Measurements from ENCODE around the gene POLL. TPM values are rescaled to one million over a fixed set of nuclear protein-coding genes. Genes with fewer than 3 reads are reported as not detected.

The POLL gene
- total RNA-seq, 1 experiment from 2014 or later = 36.1 TPM

GRCh38 chr10:101565370-101565900, 22.6 kb downstream of the POLL start:
- Histone ChIP-seq H3K4me1 (ENCODE audit: control insufficient read depth, insufficient read depth, low read length) (no peaks in the 10 kb centered on the region; the same call in 1 of the 2 replicates), H3K9me3 (ENCODE audit: control insufficient read depth, insufficient read depth, low read depth, low read length) (no peaks in the 10 kb centered on the region), H3K27me3 (ENCODE audit: control insufficient read depth, insufficient read depth, low read length) (peaks cover 7% of the 10 kb centered on the region), H3K4me3 (ENCODE audit: low read depth in 2 of 2, low read length in 2 of 2) (no peak overlapping the region), H3K27ac (ENCODE audit: low read length) (no peak overlapping the region), H3K36me3 (ENCODE audit: control insufficient read depth, insufficient read depth, low read length) (no peaks in the 10 kb centered on the region)
- TF ChIP-seq TCF7L2 (IDR thresholded peaks at IDR 0.05; ENCODE audit: low read depth, low read length) = no peak
- no peak for TF ChIP-seq CTCF (IDR thresholded peaks at IDR 0.05)
- TF ChIP-seq POLR2AphosphoS5 (IDR thresholded peaks at IDR 0.05; ENCODE audit: low read depth, low read length) = no peak
- TF ChIP-seq REST (IDR thresholded peaks at IDR 0.05; ENCODE audit: insufficient read depth in 1 of 2, low read depth in 2 of 2, low read length in 1 of 2) = no peak
- TF ChIP-seq SIN3A (IDR thresholded peaks at IDR 0.05; ENCODE audit: borderline replicate concordance, insufficient read depth, low read depth, low read length) = no peak
- ATAC-seq = no peak
- intact Hi-C loops (cut with micrococcal nuclease; ENCODE audit: unreplicated experiment) = no loop called here
- DNase-seq (ENCODE audit: low read depth, low spot score) = no peak
- in situ Hi-C loops (cut with HindIII; ENCODE audit: low pct_unique_long_range_greater_than_20kb, low sequenced_read_pairs) = no loop called here
- no TSS peak for BruUV-seq (replicated peaks)
- ChIA-PET CTCF (no interaction called here), POLR2A (no interaction called here)

GRCh38 chr10:101564490-101564991, 23.5 kb downstream of the POLL start:
- POLR2A ChIA-PET = no interaction called here
- no peaks in the 10 kb centered on the region for H3K4me1 ChIP-seq (ENCODE audit: control insufficient read depth, insufficient read depth, low read length)
- peaks cover 7% of the 10 kb centered on the region for H3K27me3 ChIP-seq (ENCODE audit: control insufficient read depth, insufficient read depth, low read length)
- H3K9me3 ChIP-seq (ENCODE audit: control insufficient read depth, insufficient read depth, low read depth, low read length) = no peaks in the 10 kb centered on the region
- DNase-seq (ENCODE audit: low read depth, low spot score) (no peak), ATAC-seq (no peak)
- in situ Hi-C loops (cut with HindIII; ENCODE audit: low pct_unique_long_range_greater_than_20kb, low sequenced_read_pairs) (no loop called here), intact Hi-C loops (cut with micrococcal nuclease; ENCODE audit: unreplicated experiment) (no loop called here)
- H3K4me3 ChIP-seq (ENCODE audit: low read depth in 2 of 2, low read length in 2 of 2) = no peak overlapping the region
- H3K36me3 ChIP-seq (ENCODE audit: control insufficient read depth, insufficient read depth, low read length) = no peaks in the 10 kb centered on the region
- TF ChIP-seq CTCF (IDR thresholded peaks at IDR 0.05) (no peak), TCF7L2 (IDR thresholded peaks at IDR 0.05; ENCODE audit: low read depth, low read length) (no peak), REST (IDR thresholded peaks at IDR 0.05; ENCODE audit: insufficient read depth in 1 of 2, low read depth in 2 of 2, low read length in 1 of 2) (no peak)
- H3K27ac ChIP-seq (ENCODE audit: low read length) = no peak overlapping the region
- CTCF ChIA-PET = no interaction called here
- no TSS peak for BruUV-seq (replicated peaks)

Data from Panc1 (cell line).